AG04450 (cell line): ENCODE data around the gene NDUFS8. TPM values are rescaled to one million over a fixed set of nuclear protein-coding genes. Genes with fewer than 3 reads are reported as not detected.

ENCODE experiments used
- CTCF ChIA-PET: fragments of 300-600, 350-600 bp; formaldehyde crosslinking; extraction: SDS; loops from one replicate; lab custom pipeline; 2022; ENCODE audit warnings: antibody characterized with exemption, inconsistent platforms; lab: Charles Lee
- POLR2A ChIA-PET: fragments of 350-600 bp; formaldehyde crosslinking; extraction: SDS; loops from one replicate; lab custom pipeline; 2021; ENCODE audit warnings: antibody characterized with exemption, inconsistent platforms; lab: Yijun Ruan, JAX
- DNase-seq: peaks from one replicate; pipeline ENCODE4 v3.0.0-alpha.2; 2011; ENCODE audit warnings: low read depth, low spot score
- H3K27ac ChIP-seq: one replicate; pipeline ENCODE4 v1.5.1; 2012; ENCODE audit warnings: low read depth, low read length, control low read depth
- H3K27me3 ChIP-seq: one replicate; pipeline ENCODE4 v1.6.0; 2012; ENCODE audit warnings: low read length; ENCODE audit not compliant: control insufficient read depth, insufficient read depth
- H3K4me3 ChIP-seq: 2 replicates; pipeline ENCODE4 v1.5.1; 2011; ENCODE audit warnings: mild to moderate bottlenecking, low read depth, low read length, control low read depth
- H3K9me3 ChIP-seq: 2 replicates; pipeline ENCODE4 v1.5.1; 2012; ENCODE audit warnings: low read length; ENCODE audit not compliant: control insufficient read depth, insufficient read depth
- CTCF ChIP-seq: IDR thresholded peaks from 2 replicates; pipeline ENCODE4 v1.5.1; 2011; ENCODE audit warnings: low read depth, low read length, control low read depth, inconsistent platforms
- polyA plus RNA-seq: library from polyadenylated mRNA; depleted of rRNA; stranded (reverse); fragments of >200 nt; gene quantifications from 2 replicates; pipeline ENCODE4 v1.2.3, GENCODE V29; 2011

NDUFS8 gene
- polyA plus RNA-seq, 1 experiment = 42.5 TPM

GRCh38 chr11:68016904-68017817 is 13.3 kb upstream of the NDUFS8 start:
- Histone ChIP-seq H3K9me3 (no peaks in the 10 kb centered on the region), H3K27ac (no peak overlapping the region), H3K27me3 (no peaks in the 10 kb centered on the region), H3K4me3 (no peak overlapping the region)
- ChIA-PET POLR2A (no interaction called here), CTCF (no interaction called here)
- no peak for TF ChIP-seq CTCF
- DNase-seq = no peak

GRCh38 chr11:68017980-68018729 is 12.3 kb upstream of the NDUFS8 start:
- no peak for TF ChIP-seq CTCF
- ChIA-PET POLR2A (interaction anchor here (0.9 kb wide), 1 partner anchor 8 kb away, joined by 3 read pairs; the partner anchor contains the start of gene ALDH3B1), CTCF (no interaction called here)
- no peaks in the 10 kb centered on the region for H3K9me3 ChIP-seq
- DNase-seq = no peak
- H3K4me3 ChIP-seq = no peak overlapping the region
- no peak overlapping the region for H3K27ac ChIP-seq
- H3K27me3 ChIP-seq = no peaks in the 10 kb centered on the region

GRCh38 chr11:68018730-68019190 is 11.7 kb upstream of the NDUFS8 start:
- POLR2A ChIA-PET = interaction anchor here (0.9 kb wide), 1 partner anchor 8 kb away, joined by 3 read pairs; the partner anchor contains the start of gene ALDH3B1
- no peak for TF ChIP-seq CTCF
- no peaks in the 10 kb centered on the region for H3K27me3 ChIP-seq
- CTCF ChIA-PET = no interaction called here
- H3K9me3 ChIP-seq = no peaks in the 10 kb centered on the region
- H3K4me3 ChIP-seq = no peak overlapping the region
- no peak overlapping the region for H3K27ac ChIP-seq
- no peak for DNase-seq

- Histone ChIP-seq H3K27me3 (no peaks in the 10 kb centered on the region), H3K27ac (no peak overlapping the region), H3K4me3 (no peak overlapping the region), H3K9me3 (no peaks in the 10 kb centered on the region)
- TF ChIP-seq CTCF = no peak
- DNase-seq = no peak
- CTCF ChIA-PET = no interaction called here
- POLR2A ChIA-PET = interaction anchor here (0.9 kb wide), 1 partner anchor 9 kb away, joined by 3 read pairs; the partner anchor contains the start of gene ALDH3B1
These were observed 11.0 kb upstream of the NDUFS8 start for GRCh38 chr11:68019486-68019885.
